Bronchial epithelial cell (primary cell): ENCODE results near the gene SEC11A. TPM values are rescaled to one million over a fixed set of nuclear protein-coding genes. Genes with fewer than 3 reads are reported as not detected.
"Not testable (repeated sequence)": the region's sequence is repeated elsewhere in the genome, so short reads cannot be mapped to it uniquely, and the experiment has no call there.

Experiments used
- DNase-seq: peaks from one replicate; pipeline ENCODE4 v3.0.0-alpha.2; 2010; ENCODE audit warnings: low read depth
- FAIRE-seq: peaks from 2 replicates; lab custom pipeline; 2011; peaks lifted over from hg19 to GRCh38; lab: Jason Lieb, UNC
- H3K27me3 ChIP-seq: 2 replicates; pipeline ENCODE4 v1.5.1; 2011; ENCODE audit warnings: low read length; ENCODE audit not compliant: control insufficient read depth, insufficient read depth
- H3K36me3 ChIP-seq: 2 replicates; pipeline ENCODE4 v1.5.1; 2011; ENCODE audit warnings: low read length; ENCODE audit not compliant: control insufficient read depth, insufficient read depth
- H3K4me3 ChIP-seq: 2 replicates; pipeline ENCODE4 v1.5.1; 2011; ENCODE audit warnings: mild to moderate bottlenecking, low read depth, low read length, control low read depth
- CTCF ChIP-seq: IDR thresholded peaks from 2 replicates; pipeline ENCODE4 v1.5.1; 2011; ENCODE audit warnings: mild to moderate bottlenecking, moderate library complexity, low read length, control low read depth, inconsistent platforms; ENCODE audit not compliant: insufficient read depth, severe bottlenecking
- total RNA-seq: library from RNA; depleted of rRNA; stranded (reverse); fragments of >200 nt; gene quantifications from 2 replicates; pipeline ENCODE4 v1.2.1, GENCODE V29; 2014

SEC11A gene
- total RNA-seq, 1 donor from 2014 or later = 247 TPM

- Histone ChIP-seq H3K27me3 (no peaks in the 10 kb centered on the region), H3K4me3 (no peak overlapping the region), H3K36me3 (no peaks in the 10 kb centered on the region)
- DNase-seq (no peak), FAIRE-seq (no peak)
- no peak for TF ChIP-seq CTCF
Measured at GRCh38 chr15:84699538-84700191, 16.3 kb downstream of the SEC11A start.

- Histone ChIP-seq H3K4me3 (no peak overlapping the region), H3K27me3 (no peaks in the 10 kb centered on the region), H3K36me3 (no peaks in the 10 kb centered on the region)
- FAIRE-seq = no peak
- TF ChIP-seq CTCF = no peak
- DNase-seq = no peak
Measured at GRCh38 chr15:84697236-84697990, 18.5 kb downstream of the SEC11A start.

- no peaks in the 10 kb centered on the region for H3K27me3 ChIP-seq
- H3K36me3 ChIP-seq = no peaks in the 10 kb centered on the region
- no peak overlapping the region for H3K4me3 ChIP-seq
- FAIRE-seq (no peak), DNase-seq (no peak)
- no peak for TF ChIP-seq CTCF
Measured at GRCh38 chr15:84696757-84697156, 19.2 kb downstream of the SEC11A start.

- no peak overlapping the region for H3K4me3 ChIP-seq
- H3K36me3 ChIP-seq = peaks cover 5% of the 10 kb centered on the region
- FAIRE-seq (no peak), DNase-seq (no peak)
- no peaks in the 10 kb centered on the region for H3K27me3 ChIP-seq
- TF ChIP-seq CTCF = no peak
Measured at GRCh38 chr15:84690342-84690741, 25.6 kb downstream of the SEC11A start.

GRCh38 chr15:84689858-84690257 lies 26.1 kb downstream of the SEC11A start:
- H3K27me3 ChIP-seq = no peaks in the 10 kb centered on the region
- no peak overlapping the region for H3K4me3 ChIP-seq
- no peak for TF ChIP-seq CTCF
- H3K36me3 ChIP-seq = peaks cover 5% of the 10 kb centered on the region
- DNase-seq (no peak), FAIRE-seq (no peak)

GRCh38 chr15:84686446-84686845 lies 29.5 kb downstream of the SEC11A start:
- not testable (repeated sequence) for FAIRE-seq, H3K4me3 ChIP-seq, H3K27me3 ChIP-seq, DNase-seq, H3K36me3 ChIP-seq
